ENCODE measurements around the gene TSNAXIP1. TPM values are rescaled to one million over a fixed set of nuclear protein-coding genes. Genes with fewer than 3 reads are reported as not detected.
A peak's percentile ranks its signal among the peaks of the same experiment; 100 is the strongest.

Gene TSNAXIP1
- total and polyA plus RNA-seq, 2 donors (not counting 1 experiment from before 2014, with no cell fraction given): 0.97 to 1.2 TPM

- Histone ChIP-seq H3K4me2 (replicated peaks; ENCODE audit: low read depth, low read length, poor library complexity, severe bottlenecking) (no peak overlapping the region), H3K4me1 (ENCODE audit: control insufficient read depth in 2 of 2, insufficient read depth in 2 of 2, low read length in 2 of 2) (peaks cover 23 to 25% of the 10 kb centered on the region in 2 donors), H3K27ac (ENCODE audit: low read length in 2 of 2) (no peak overlapping the region), H3K79me2 (ENCODE audit: control insufficient read depth, insufficient read depth, low read length) (peaks cover 34% of the 10 kb centered on the region), H4K20me1 (ENCODE audit: control insufficient read depth, insufficient read depth, low read length, poor library complexity, severe bottlenecking) (peaks cover 28% of the 10 kb centered on the region), H3K36me3 (replicated peaks in 1 of 2; ENCODE audit: control extremely low read depth in 1 of 2, control insufficient read depth in 1 of 2, extremely low read depth in 1 of 2, insufficient read depth in 2 of 2, low read length in 1 of 2) (peaks cover 0 to 27% of the 10 kb centered on the region in 2 experiments), H2AFZ (ENCODE audit: insufficient read depth, low read depth, low read length, poor library complexity, severe bottlenecking) (no peak overlapping the region), H3K9me3 (ENCODE audit: control extremely low read depth in 1 of 3, control insufficient read depth in 2 of 3, insufficient read depth in 1 of 3, low read length in 2 of 3) (no peaks in the 10 kb centered on the region), H3K9ac (ENCODE audit: low read length) (no peak overlapping the region), H3K27me3 (replicated peaks in 1 of 4; ENCODE audit: control extremely low read depth in 1 of 4, control insufficient read depth in 3 of 4, insufficient read depth in 4 of 4, low read length in 3 of 4) (no peaks in the 10 kb centered on the region), H3K4me3 (ENCODE audit: control extremely low read depth in 1 of 5, extremely low read depth in 1 of 5, insufficient read depth in 1 of 5, low read depth in 2 of 5, low read length in 4 of 5) (no peak overlapping the region)
- H3K4me1 Mint-ChIP-seq: peaks cover 37% of the 10 kb centered on the region
- H3K9me3 Mint-ChIP-seq (ENCODE audit: insufficient read depth): no peaks in the 10 kb centered on the region
- intact Hi-C loops (cut with micrococcal nuclease): loop anchor here (5.0 kb wide), 1 partner anchor 39 kb away; no protein-coding TSS in a partner anchor
- TF ChIP-seq, protein P1, sequence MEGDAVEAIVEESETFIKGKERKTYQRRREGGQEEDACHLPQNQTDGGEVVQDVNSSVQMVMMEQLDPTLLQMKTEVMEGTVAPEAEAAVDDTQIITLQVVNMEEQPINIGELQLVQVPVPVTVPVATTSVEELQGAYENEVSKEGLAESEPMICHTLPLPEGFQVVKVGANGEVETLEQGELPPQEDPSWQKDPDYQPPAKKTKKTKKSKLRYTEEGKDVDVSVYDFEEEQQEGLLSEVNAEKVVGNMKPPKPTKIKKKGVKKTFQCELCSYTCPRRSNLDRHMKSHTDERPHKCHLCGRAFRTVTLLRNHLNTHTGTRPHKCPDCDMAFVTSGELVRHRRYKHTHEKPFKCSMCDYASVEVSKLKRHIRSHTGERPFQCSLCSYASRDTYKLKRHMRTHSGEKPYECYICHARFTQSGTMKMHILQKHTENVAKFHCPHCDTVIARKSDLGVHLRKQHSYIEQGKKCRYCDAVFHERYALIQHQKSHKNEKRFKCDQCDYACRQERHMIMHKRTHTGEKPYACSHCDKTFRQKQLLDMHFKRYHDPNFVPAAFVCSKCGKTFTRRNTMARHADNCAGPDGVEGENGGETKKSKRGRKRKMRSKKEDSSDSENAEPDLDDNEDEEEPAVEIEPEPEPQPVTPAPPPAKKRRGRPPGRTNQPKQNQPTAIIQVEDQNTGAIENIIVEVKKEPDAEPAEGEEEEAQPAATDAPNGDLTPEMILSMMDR (IDR thresholded peaks at IDR 0.05): no peak
- no peak for TF ChIP-seq EZH2 (IDR thresholded peaks at IDR 0.05; ENCODE audit: borderline replicate concordance, insufficient read depth, low read depth, low read length, poor library complexity, severe bottlenecking)
- CTCF ChIA-PET: interaction anchor here (1.3 kb wide), 2 partner anchors 13 to 198 kb away, joined by 4 to 6 read pairs; partner anchors contain the start of gene NRN1L
- H3K4me3 Mint-ChIP-seq: no peak overlapping the region
- WGBS (ENCODE audit: insufficient coverage): 100% methylated on average over 2 of the region's 3 CpGs
- DNase-seq: no peak
- H3K27me3 Mint-ChIP-seq: no peaks in the 10 kb centered on the region
- ATAC-seq (ENCODE audit: low read depth): no peak
- H3K27ac Mint-ChIP-seq: peak overlapping the region; percentile 20
- POLR2A ChIA-PET: interaction anchor here (0.7 kb wide), 1 partner anchor 212 kb away, joined by 4 read pairs; no protein-coding TSS in a partner anchor
Measured at GRCh38 chr16:67871256-67871655, 64.6 kb downstream of the TSNAXIP1 start.

- intact Hi-C loops (cut with micrococcal nuclease): loop anchor here (1.0 to 5.0 kb wide), 6 partner anchors 21 to 153 kb away; partner anchors contain the start of genes GFOD2, NUTF2, PSKH1 and RANBP10
- Histone ChIP-seq H2AFZ (ENCODE audit: insufficient read depth, low read depth, low read length, poor library complexity, severe bottlenecking) (peak overlapping the region; percentile 97), H4K20me1 (ENCODE audit: control insufficient read depth, insufficient read depth, low read length, poor library complexity, severe bottlenecking) (peaks cover 33% of the 10 kb centered on the region), H3K4me1 (ENCODE audit: control insufficient read depth in 2 of 2, insufficient read depth in 2 of 2, low read length in 2 of 2) (peaks cover 23 to 25% of the 10 kb centered on the region in 2 donors), H3K9me3 (ENCODE audit: control extremely low read depth in 1 of 3, control insufficient read depth in 2 of 3, insufficient read depth in 1 of 3, low read length in 2 of 3) (no peaks in the 10 kb centered on the region), H3K4me3 (ENCODE audit: control extremely low read depth in 1 of 5, extremely low read depth in 1 of 5, insufficient read depth in 1 of 5, low read depth in 2 of 5, low read length in 4 of 5) (peak overlapping the region; percentile 41 to 98 (median 88)), H3K4me2 (replicated peaks; ENCODE audit: low read depth, low read length, poor library complexity, severe bottlenecking) (peak overlapping the region; percentile 98), H3K27ac (ENCODE audit: low read length in 2 of 2) (peak overlapping the region; percentile 74 to 81), H3K27me3 (replicated peaks in 1 of 4; ENCODE audit: control extremely low read depth in 1 of 4, control insufficient read depth in 3 of 4, insufficient read depth in 4 of 4, low read length in 3 of 4) (no peaks in the 10 kb centered on the region), H3K36me3 (replicated peaks in 1 of 2; ENCODE audit: control extremely low read depth in 1 of 2, control insufficient read depth in 1 of 2, extremely low read depth in 1 of 2, insufficient read depth in 2 of 2, low read length in 1 of 2) (peaks cover 0 to 33% of the 10 kb centered on the region in 2 experiments), H3K9ac (ENCODE audit: low read length) (peak overlapping the region; percentile 87), H3K79me2 (ENCODE audit: control insufficient read depth, insufficient read depth, low read length) (peaks cover 37% of the 10 kb centered on the region)
- ATAC-seq (ENCODE audit: low read depth) (no peak), DNase-seq (no peak)
- TF ChIP-seq EZH2 (IDR thresholded peaks at IDR 0.05; ENCODE audit: borderline replicate concordance, insufficient read depth, low read depth, low read length, poor library complexity, severe bottlenecking): no peak
- TF ChIP-seq, protein P1 (IDR thresholded peaks at IDR 0.05): no peak
- Mint-ChIP-seq H3K9me3 (ENCODE audit: insufficient read depth) (no peaks in the 10 kb centered on the region), H3K27ac (peak overlapping the region; percentile 90), H3K27me3 (no peaks in the 10 kb centered on the region), H3K4me3 (peak overlapping the region; percentile 91), H3K4me1 (peaks cover 37% of the 10 kb centered on the region)
- WGBS (ENCODE audit: insufficient coverage): 17% methylated on average over 1 of the region's 2 CpGs
- POLR2A ChIA-PET: interaction anchor here (0.7 kb wide), 1 partner anchor 211 kb away, joined by 4 read pairs; no protein-coding TSS in a partner anchor
- CTCF ChIA-PET: interaction anchor here (1.3 kb wide), 2 partner anchors 12 to 199 kb away, joined by 4 to 6 read pairs; partner anchors contain the start of gene NRN1L
Measured at GRCh38 chr16:67872131-67872630, 65.5 kb downstream of the TSNAXIP1 start.

Data from B cell (primary cell).